LNCAP (cell line): ENCODE measurements around the gene NRAS.

Experiments
- CTCF ChIP-seq: fragments of 450-650 bp; IDR thresholded peaks from 2 replicates; pipeline ENCODE4 v1.5.1; 2017; ENCODE audit warnings: mild to moderate bottlenecking

Gene NRAS

GRCh38 chr1:114660238-114660637 is 56.3 kb downstream of the NRAS start:
- no peak for TF ChIP-seq CTCF
